ENCODE results near the gene VTI1A. TPM values are rescaled to one million over a fixed set of nuclear protein-coding genes. Genes with fewer than 3 reads are reported as not detected.

VTI1A gene
- total and polyA plus RNA-seq, 2 of the 8 experiments (the other 6 are each of a cell fraction or from before 2014, with no cell fraction given): 6.0 to 20.0 TPM

- no peak overlapping the region for H3K18ac ChIP-seq (ENCODE audit: extremely low read depth, low read length)
- no peaks in the 10 kb centered on the region for H3K79me2 ChIP-seq (ENCODE audit: control insufficient read depth in 1 of 2, insufficient read depth in 2 of 2, low read length in 2 of 2)
- H2AK5ac ChIP-seq (ENCODE audit: low read depth, low read length): no peak overlapping the region
- no peak overlapping the region for H3K56ac ChIP-seq (replicated peaks; ENCODE audit: insufficient read length, low read depth, low read length)
- H3K4me3 ChIP-seq (ENCODE audit: extremely low read depth in 1 of 4, insufficient read depth in 2 of 4, low read depth in 3 of 4, low read length in 4 of 4): no peak overlapping the region
- ChIA-PET POLR2A (ENCODE audit: partially characterized antibody) (interaction anchor here (1.0 to 1.2 kb wide), 2 partner anchors 30 to 125 kb away, joined by 3 to 4 read pairs; no protein-coding TSS in a partner anchor), CTCF (ENCODE audit: partially characterized antibody) (interaction anchor here (0.7 to 2.6 kb wide), 3 partner anchors 8 to 21 kb away, joined by 3 to 9 read pairs (median 3); no protein-coding TSS in a partner anchor)
- no peak overlapping the region for H3K9ac ChIP-seq (replicated peaks in 1 of 4; ENCODE audit: extremely low read depth in 1 of 4, low read depth in 3 of 4, low read length in 3 of 4)
- no peak overlapping the region for H4K8ac ChIP-seq (ENCODE audit: extremely low read depth, insufficient read depth, low read length)
- no peak overlapping the region for H3K14ac ChIP-seq (ENCODE audit: insufficient read length)
- no peak overlapping the region for H2BK120ac ChIP-seq (replicated peaks; ENCODE audit: low read depth, low read length)
- no peaks in the 10 kb centered on the region for H3K79me1 ChIP-seq (ENCODE audit: low read depth, low read length)
- no peak overlapping the region for H2BK12ac ChIP-seq (ENCODE audit: low read depth, low read length)
- no peak overlapping the region for H2BK5ac ChIP-seq (ENCODE audit: low read depth, low read length)
- H2AFZ ChIP-seq (ENCODE audit: low read length): no peak overlapping the region
- 0 out of 2 replicates have a peak overlapping the region, but pooled peaks have one; percentile 61 for H2BK15ac ChIP-seq (ENCODE audit: low read length)
- no peaks in the 10 kb centered on the region for H3K23me2 ChIP-seq (ENCODE audit: low read depth, low read length)
- no peak overlapping the region for H4K5ac ChIP-seq (ENCODE audit: insufficient read length, low read depth, low read length)
- H4K20me1 ChIP-seq (replicated peaks in 1 of 2; ENCODE audit: control insufficient read depth in 1 of 2, insufficient read depth in 2 of 2, low read length in 2 of 2): no peaks in the 10 kb centered on the region
- no peak overlapping the region for H3K27ac ChIP-seq (ENCODE audit: low read depth, low read length)
- 86% methylated on average over 1 of the region's 1 CpG; no CpG with 5 or more reads in 1 of the 2 experiments for WGBS, 2 experiments (ENCODE audit: extremely low coverage in 1 of 2, insufficient coverage in 1 of 2, insufficient read length in 1 of 2, insufficient replicate concordance in 2 of 2, low coverage in 1 of 2, low lambda C conversion rate in 2 of 2, missing lambda C conversion rate in 1 of 2)
- H3K4ac ChIP-seq (replicated peaks; ENCODE audit: insufficient read length, low read depth, low read length): no peak overlapping the region
- no peak for DNase-seq (ENCODE audit: low read depth in 1 of 2, low spot score in 2 of 2)
- no peaks in the 10 kb centered on the region for H3K27me3 ChIP-seq (replicated peaks in 1 of 4; ENCODE audit: control insufficient read depth in 3 of 4, extremely low read depth in 1 of 4, insufficient read depth in 3 of 4, low read length in 3 of 4)
- H3K4me2 ChIP-seq (ENCODE audit: insufficient read depth in 1 of 2, low read depth in 2 of 2, low read length in 2 of 2): no peak overlapping the region
- no peak for FAIRE-seq
- H3K23ac ChIP-seq (ENCODE audit: insufficient read length): no peak overlapping the region
- H4K91ac ChIP-seq (replicated peaks; ENCODE audit: insufficient read length, low read length): no peak overlapping the region
- H3K4me1 ChIP-seq (replicated peaks in 1 of 4; ENCODE audit: control insufficient read depth in 3 of 4, insufficient read depth in 4 of 4, low read length in 3 of 4): peaks cover 0 to 6% (median 1%) of the 10 kb centered on the region in 4 experiments; a peak in 3 of 7 replicates
- no peaks in the 10 kb centered on the region for H3K36me3 ChIP-seq (ENCODE audit: control insufficient read depth in 2 of 4, insufficient read depth in 4 of 4, low read length in 3 of 4)
- no peak overlapping the region for H2BK20ac ChIP-seq (ENCODE audit: low read length)
- no peak for TF ChIP-seq HDAC2 (IDR thresholded peaks at IDR 0.05; ENCODE audit: borderline replicate concordance in 1 of 2, low read depth in 2 of 2, low read length in 2 of 2)
- no peak for TF ChIP-seq JUN (IDR thresholded peaks at IDR 0.05; ENCODE audit: low read depth, low read length)
- TF ChIP-seq NRF1 (IDR thresholded peaks at IDR 0.05; ENCODE audit: low read depth, low read length): no peak
- H3K9me3 ChIP-seq (ENCODE audit: insufficient read depth in 2 of 2, low read depth in 1 of 2, low read length in 1 of 2): no peaks in the 10 kb centered on the region
These were observed 327.2 kb downstream of the VTI1A start for GRCh38 chr10:112774210-112774609.
